GM19397 (cell line): ENCODE measurements around the gene MYH9.

ENCODE experiments used
- ATAC-seq: cut with Tn5 transposase; IDR thresholded peaks from one replicate; pipeline ENCODE4 v1.9.1; 2021; ENCODE audit warnings: mild to moderate bottlenecking, moderate library complexity; ENCODE audit not compliant: unreplicated experiment

MYH9 gene

GRCh38 chr22:36234919-36235318, 152.8 kb downstream of the MYH9 start:
- no peak for ATAC-seq

DNA sequence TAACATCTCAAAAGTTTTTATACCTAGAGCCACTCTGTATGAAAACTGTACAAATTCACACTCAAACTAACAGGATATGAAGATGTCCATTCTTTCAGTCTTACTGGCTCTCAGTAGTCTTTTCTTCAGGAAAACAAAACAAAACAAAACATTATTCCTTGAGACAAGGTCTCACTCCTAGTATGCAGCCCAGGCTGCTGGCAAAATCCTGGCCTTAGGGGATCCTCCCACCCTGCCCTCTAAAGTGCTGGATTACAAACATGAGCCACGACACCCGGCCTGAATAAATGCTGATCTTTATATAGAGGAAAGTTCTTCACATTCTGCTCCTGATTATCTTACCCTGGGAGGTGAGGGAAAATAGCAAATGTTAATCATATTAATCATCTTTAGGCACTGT, 153.6 kb downstream of the MYH9 start:
- ATAC-seq, result no peak

- ATAC-seq, result no peak
These were observed 154.0 kb downstream of the MYH9 start for GRCh38 chr22:36233796-36234195.

DNA sequence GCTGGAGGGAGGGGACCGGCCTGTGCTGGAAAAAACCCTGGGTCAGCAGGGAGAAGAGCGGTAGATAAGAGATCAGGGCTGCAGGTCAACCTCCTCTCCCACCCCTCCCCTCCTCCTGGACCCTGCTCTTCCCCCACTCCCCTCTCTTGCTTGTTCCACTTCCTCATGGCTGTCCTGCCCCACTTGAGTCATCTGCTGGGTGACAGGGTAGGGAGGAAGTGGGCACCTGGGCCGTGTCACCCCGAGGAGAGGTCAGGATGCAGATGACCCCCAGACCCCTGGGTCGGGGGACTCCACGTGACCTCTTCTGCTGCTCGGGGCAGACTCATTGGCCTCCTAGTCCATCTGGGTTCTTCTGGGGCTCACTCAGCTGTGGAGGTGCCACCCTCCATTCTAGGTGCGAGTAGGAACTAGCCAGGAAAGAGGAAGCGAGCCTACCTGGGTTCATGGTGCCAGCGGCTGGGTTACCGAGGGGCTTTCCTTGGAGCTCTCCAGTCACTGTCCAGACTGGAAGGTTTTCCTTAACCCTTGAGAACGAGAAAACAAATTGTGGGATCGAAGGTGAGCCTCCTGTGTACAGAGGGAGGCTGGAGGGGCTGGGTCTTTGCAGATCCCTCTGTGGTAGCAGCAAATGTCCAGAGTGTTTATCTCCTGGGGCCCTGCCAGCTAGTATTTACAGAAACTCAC, 154.9 kb downstream of the MYH9 start:
- no peak for ATAC-seq
